Measurements from ENCODE around the gene EPB41L2.
"Not testable (repeated sequence)": the region's sequence is repeated elsewhere in the genome, so short reads cannot be mapped to it uniquely, and the experiment has no call there.

Gene EPB41L2

DNA sequence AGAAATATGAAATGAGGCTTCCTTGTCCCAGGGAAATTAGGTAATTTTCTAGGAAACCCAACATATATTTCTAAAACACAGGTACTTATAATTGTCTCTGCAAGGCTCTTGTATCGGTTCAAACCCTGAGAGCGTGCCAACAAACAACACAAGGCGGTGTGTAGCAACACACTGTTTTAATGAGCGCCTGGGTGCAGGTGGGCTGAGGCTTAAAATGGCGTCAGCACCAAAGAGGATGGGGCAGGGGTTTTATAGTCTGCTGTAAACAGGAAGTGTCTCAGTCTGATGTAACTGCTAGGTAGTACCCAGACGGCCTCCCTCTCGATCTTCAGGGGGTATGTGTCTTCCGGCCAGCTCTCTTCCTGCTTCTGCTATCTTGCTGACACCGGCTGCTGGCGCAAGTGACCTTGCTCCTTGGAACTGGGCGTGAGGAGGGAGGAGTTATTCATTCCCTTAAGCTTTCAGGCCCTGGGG lies 69.7 kb downstream of the EPB41L2 start:
- no peak for DNase-seq (ENCODE audit: low read depth)
- TF ChIP-seq, protein P1, sequence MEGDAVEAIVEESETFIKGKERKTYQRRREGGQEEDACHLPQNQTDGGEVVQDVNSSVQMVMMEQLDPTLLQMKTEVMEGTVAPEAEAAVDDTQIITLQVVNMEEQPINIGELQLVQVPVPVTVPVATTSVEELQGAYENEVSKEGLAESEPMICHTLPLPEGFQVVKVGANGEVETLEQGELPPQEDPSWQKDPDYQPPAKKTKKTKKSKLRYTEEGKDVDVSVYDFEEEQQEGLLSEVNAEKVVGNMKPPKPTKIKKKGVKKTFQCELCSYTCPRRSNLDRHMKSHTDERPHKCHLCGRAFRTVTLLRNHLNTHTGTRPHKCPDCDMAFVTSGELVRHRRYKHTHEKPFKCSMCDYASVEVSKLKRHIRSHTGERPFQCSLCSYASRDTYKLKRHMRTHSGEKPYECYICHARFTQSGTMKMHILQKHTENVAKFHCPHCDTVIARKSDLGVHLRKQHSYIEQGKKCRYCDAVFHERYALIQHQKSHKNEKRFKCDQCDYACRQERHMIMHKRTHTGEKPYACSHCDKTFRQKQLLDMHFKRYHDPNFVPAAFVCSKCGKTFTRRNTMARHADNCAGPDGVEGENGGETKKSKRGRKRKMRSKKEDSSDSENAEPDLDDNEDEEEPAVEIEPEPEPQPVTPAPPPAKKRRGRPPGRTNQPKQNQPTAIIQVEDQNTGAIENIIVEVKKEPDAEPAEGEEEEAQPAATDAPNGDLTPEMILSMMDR (IDR thresholded peaks at IDR 0.05; ENCODE audit: insufficient read depth, low read depth, low read length, missing control alignments), result no peak
- H3K4me3 ChIP-seq (ENCODE audit: low read length), result no peak overlapping the region

DNA sequence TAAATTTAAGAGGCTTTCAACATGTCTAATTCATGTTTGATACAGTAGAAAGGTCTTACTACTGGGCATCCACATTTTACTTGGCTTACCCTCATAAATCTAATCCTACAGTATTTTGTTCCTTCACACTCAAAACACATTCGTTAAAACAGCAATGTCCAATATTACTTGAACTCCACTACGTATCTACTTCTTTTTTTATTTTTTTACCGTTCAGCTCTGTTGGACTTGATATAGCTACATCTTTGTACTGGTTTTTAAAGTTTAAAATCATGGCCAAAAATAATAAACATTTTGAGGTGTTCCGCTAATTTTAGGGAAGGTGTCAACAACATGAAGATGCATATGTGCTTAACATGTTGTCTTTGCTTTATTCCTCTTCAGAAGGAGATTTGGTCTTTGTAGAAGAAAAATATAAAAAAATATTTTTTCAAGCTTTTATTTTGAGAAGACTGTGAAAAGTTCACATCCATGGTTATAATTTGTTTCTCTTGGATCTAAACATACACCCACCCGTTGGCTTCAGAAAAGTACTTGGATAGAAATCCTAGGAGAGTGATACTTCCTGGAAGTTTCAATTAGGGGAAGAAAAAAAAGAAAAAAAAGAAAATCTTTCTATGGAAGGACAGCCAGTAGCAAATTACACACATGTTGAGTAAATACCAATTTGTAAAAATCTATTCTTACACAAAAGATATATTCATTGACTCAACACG lies 71.5 kb downstream of the EPB41L2 start:
- no peak overlapping the region for H3K4me3 ChIP-seq (ENCODE audit: low read length)
- no peak for DNase-seq (ENCODE audit: low read depth)
- TF ChIP-seq, protein P1 (IDR thresholded peaks at IDR 0.05; ENCODE audit: insufficient read depth, low read depth, low read length, missing control alignments), result no peak

DNA sequence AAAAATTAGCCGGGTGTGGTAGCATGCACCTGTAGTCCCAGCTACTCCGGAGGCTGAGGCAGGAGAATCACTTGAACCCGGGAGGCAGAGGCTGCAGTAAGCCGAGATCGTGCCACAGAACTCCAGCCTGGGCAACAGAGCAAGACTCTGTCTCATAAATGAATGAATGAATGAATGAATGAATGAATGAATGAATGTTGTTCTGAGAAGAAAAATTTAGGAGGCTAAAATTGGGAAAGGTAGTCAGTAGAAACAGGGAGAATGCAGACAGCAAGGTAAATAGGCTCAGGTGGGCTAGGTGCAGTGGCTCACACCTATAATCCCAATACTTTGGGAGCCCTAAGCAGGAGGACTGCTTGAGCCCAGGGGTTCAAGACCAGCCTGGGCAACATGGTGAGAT lies 75.5 kb downstream of the EPB41L2 start:
- not testable (repeated sequence) for DNase-seq (ENCODE audit: low read depth); H3K4me3 ChIP-seq (ENCODE audit: low read length)

DNA sequence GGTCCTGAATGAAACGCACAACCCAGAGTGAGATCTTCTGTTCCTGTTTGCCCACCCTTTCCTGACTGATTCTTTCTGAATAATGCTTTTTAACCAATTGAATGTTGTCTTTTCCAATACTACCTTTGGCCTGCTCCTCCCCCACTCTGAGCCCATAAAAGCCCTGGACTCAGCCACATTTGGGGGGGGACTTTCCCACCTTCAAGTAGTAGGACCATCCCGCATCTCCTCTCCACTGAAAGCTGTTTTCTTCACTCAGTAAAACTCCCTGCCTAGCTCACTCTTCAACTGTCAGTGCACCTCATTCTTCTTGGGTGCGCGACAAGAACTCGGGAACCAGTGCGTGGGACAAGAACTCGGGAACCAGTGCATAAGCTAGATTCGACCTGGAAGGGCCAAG lies 77.9 kb downstream of the EPB41L2 start:
- DNase-seq (ENCODE audit: low read depth), result no peak
- no peak overlapping the region for H3K4me3 ChIP-seq (ENCODE audit: low read length)
- TF ChIP-seq, protein P1 (IDR thresholded peaks at IDR 0.05; ENCODE audit: insufficient read depth, low read depth, low read length, missing control alignments), result no peak

DNA sequence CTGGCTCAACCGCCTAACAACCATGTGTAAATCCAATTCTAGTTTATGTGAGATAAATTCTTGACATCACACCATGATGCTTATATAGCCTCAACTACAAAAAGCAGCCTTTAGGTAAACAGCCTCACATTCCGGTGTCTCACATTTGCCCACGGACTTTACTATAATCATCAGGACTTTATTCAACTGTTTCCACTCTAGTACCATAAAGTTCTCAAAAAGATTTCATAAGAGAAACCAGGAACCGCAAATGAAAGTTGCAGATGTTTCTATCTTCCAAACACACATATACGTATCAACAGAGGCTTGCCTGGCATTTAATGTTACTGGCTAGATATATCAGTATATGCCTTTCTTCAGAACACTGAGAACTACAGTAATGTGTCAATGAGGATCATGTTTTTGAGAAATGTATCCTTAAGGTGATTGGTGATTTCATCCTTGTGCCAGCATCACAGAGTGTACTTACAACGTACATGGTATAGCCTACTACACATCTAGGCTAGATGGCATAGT lies 80.0 kb downstream of the EPB41L2 start:
- no peak overlapping the region for H3K4me3 ChIP-seq (ENCODE audit: low read length)
- TF ChIP-seq, protein P1 (IDR thresholded peaks at IDR 0.05; ENCODE audit: insufficient read depth, low read depth, low read length, missing control alignments), result no peak
- DNase-seq (ENCODE audit: low read depth), result no peak

DNA sequence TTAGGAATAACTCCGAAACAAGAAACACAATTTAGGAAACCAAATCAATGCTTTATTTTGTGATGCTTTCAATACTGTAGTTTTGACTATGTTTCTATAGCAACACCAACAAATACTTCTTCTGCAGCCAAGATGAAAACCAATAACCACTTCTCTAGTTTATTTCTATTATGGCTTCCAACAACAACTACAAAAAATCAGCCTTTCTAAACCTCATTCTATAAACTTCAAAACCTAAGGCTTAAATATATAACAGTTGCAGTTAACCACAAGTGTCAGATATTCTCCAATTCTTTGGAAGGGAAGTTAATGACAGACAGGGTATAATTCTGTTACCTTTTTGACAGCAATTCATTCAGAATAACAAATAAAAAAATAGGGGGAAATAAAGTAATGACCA lies 80.9 kb downstream of the EPB41L2 start:
- TF ChIP-seq, protein P1 (IDR thresholded peaks at IDR 0.05; ENCODE audit: insufficient read depth, low read depth, low read length, missing control alignments), result no peak
- DNase-seq (ENCODE audit: low read depth), result no peak
- no peak overlapping the region for H3K4me3 ChIP-seq (ENCODE audit: low read length)

DNA sequence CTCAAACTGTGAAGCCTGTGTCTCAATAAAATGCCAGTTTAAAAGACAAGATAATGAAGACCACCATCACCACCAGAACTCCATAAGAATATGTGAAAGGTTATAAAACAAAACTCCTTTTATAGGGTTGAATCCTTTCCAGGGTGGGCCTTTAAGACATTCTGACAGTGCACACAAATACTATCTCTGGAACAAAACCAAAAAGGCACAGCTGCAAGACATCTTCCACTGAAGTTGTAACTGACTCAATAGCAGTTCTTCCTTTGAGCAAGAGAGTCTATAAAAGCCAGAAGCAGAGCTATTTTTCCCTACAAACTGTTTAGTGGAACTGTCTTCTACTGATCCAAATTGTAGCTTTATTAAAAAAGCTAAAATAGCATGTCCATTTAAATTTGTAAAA lies 81.6 kb downstream of the EPB41L2 start:
- TF ChIP-seq, protein P1 (IDR thresholded peaks at IDR 0.05; ENCODE audit: insufficient read depth, low read depth, low read length, missing control alignments), result no peak
- DNase-seq (ENCODE audit: low read depth), result no peak
- H3K4me3 ChIP-seq (ENCODE audit: low read length), result no peak overlapping the region

Measured in epithelial cell of esophagus (primary cell).